HCT116 (cell line): ENCODE results near the gene INTS2. TPM values are rescaled to one million over a fixed set of nuclear protein-coding genes. Genes with fewer than 3 reads are reported as not detected.

Source experiments
- ATAC-seq: fragments of 200-7000 bp; cut with Tn5 transposase; 2 replicates; pipeline ENCODE4 v1.9.1; 2020; ENCODE audit warnings: mild to moderate bottlenecking, moderate library complexity
- BruUV-seq: library from RNA; stranded (reverse); fragments of 400-500 nt; replicated peaks from 2 replicates; lab custom pipeline; 2021; lab: Mats Ljungman, UMichigan
- CTCF ChIA-PET: fragments of 300-600 bp; sonication (Branson Sonifier 250); formaldehyde crosslinking; loops from one replicate; lab custom pipeline; 2021; ENCODE audit warnings: antibody characterized with exemption; lab: Charles Lee
- POLR2A ChIA-PET: fragments of 300-600, 350-600 bp; sonication (Branson Sonifier 250); formaldehyde crosslinking; loops from one replicate; lab custom pipeline; 2021; ENCODE audit warnings: antibody characterized with exemption; lab: Charles Lee
- RAD21 ChIA-PET, 2 experiments: fragments of 300-600 bp; sonication (Branson Sonifier 250); formaldehyde crosslinking; loops; one replicate each; lab custom pipeline; 2023; ENCODE audit warnings: low total read pairs in 2 of 2; ENCODE audit not compliant: uncharacterized antibody in 2 of 2, unreplicated experiment in 2 of 2, low non-redundant PET in 1 of 2; lab: Charles Lee
- DNase-seq: peaks from one replicate; pipeline ENCODE4 v3.0.0-alpha.2; 2010; ENCODE audit warnings: low read depth, low spot score
- H2AFZ ChIP-seq: fragments of 200-600 bp; shearing (Covaris generic), sonication (generic); 2 replicates; pipeline ENCODE4 v1.6.1; 2017; ENCODE audit warnings: low read depth, mixed run types, mixed read lengths, antibody characterized with exemption, low read length; ENCODE audit not compliant: poor library complexity, severe bottlenecking
- H3K27ac ChIP-seq: 2 replicates; pipeline ENCODE4 v1.5.1; 2012; ENCODE audit warnings: low read depth, low read length
- H3K27me3 ChIP-seq: fragments of 200-600 bp; sonication (generic); 2 replicates; pipeline ENCODE4 v1.6.1; 2016; ENCODE audit warnings: mixed run types, low read length, mixed read lengths; ENCODE audit not compliant: insufficient read depth
- H3K36me3 ChIP-seq, 2 experiments: fragments of 200-500 bp in 1 of 2; fragments of 200-600 bp in 1 of 2; sonication (Bioruptor generic) in 1 of 2; sonication (generic) in 1 of 2; 2 replicates each; pipeline versions ENCODE4 v1.5.1 to v1.6.1; 2014 to 2016; ENCODE audit warnings: low read length in 2 of 2, inconsistent platforms in 1 of 2, mixed read lengths in 1 of 2, mixed run types in 1 of 2; ENCODE audit not compliant: insufficient read depth in 2 of 2, control insufficient read depth in 1 of 2
- H3K4me1 ChIP-seq, 2 experiments: fragments of 200-600 bp in 1 of 2; sonication (generic) in 1 of 2; 2 replicates each; pipeline versions ENCODE4 v1.5.1 to v1.6.1; 2012 to 2017; ENCODE audit warnings: low read length in 2 of 2, inconsistent platforms in 1 of 2, mild to moderate bottlenecking in 1 of 2, mixed read lengths in 1 of 2, mixed run types in 1 of 2, moderate library complexity in 1 of 2; ENCODE audit not compliant: insufficient read depth in 2 of 2, control insufficient read depth in 1 of 2
- H3K4me2 ChIP-seq: fragments of 200-600 bp; sonication (generic); 2 replicates; pipeline ENCODE4 v1.6.1; 2017; ENCODE audit warnings: mixed run types, low read length, mixed read lengths
- H3K4me3 ChIP-seq, 2 experiments: fragments of 200-600 bp in 1 of 2; sonication (generic) in 1 of 2; replicated peaks in 1 of 2; 2 replicates each; pipeline ENCODE4 v1.5.1; 2011 to 2016; ENCODE audit warnings: low read length in 2 of 2, control low read depth in 1 of 2, low read depth in 1 of 2, mild to moderate bottlenecking in 1 of 2, mixed read lengths in 1 of 2, mixed run types in 1 of 2
- H3K79me2 ChIP-seq: fragments of 200-600 bp; sonication (generic); 2 replicates; pipeline ENCODE4 v1.6.1; 2017; ENCODE audit warnings: mild to moderate bottlenecking, mixed run types, low read length, moderate library complexity, mixed read lengths; ENCODE audit not compliant: insufficient read depth
- H3K9ac ChIP-seq: fragments of 200-600 bp; sonication (generic); 2 replicates; pipeline ENCODE4 v1.6.1; 2016; ENCODE audit warnings: low read length, mixed read lengths
- H3K9me2 ChIP-seq: fragments of 200-600 bp; sonication (generic), shearing (Covaris generic); 2 replicates; pipeline ENCODE4 v1.6.1; 2017; ENCODE audit warnings: mixed run types, mild to moderate bottlenecking, moderate library complexity; ENCODE audit not compliant: insufficient read depth
- H3K9me3 ChIP-seq, 2 experiments: fragments of 200-500 bp in 1 of 2; fragments of 200-600 bp in 1 of 2; sonication (Bioruptor generic) in 1 of 2; sonication (generic) in 1 of 2; 2 replicates each; pipeline ENCODE4 v1.6.1; 2014 to 2017; ENCODE audit warnings: low read length in 2 of 2, mixed read lengths in 2 of 2, inconsistent platforms in 1 of 2, low read depth in 1 of 2, mild to moderate bottlenecking in 1 of 2, mixed run types in 1 of 2, moderate library complexity in 1 of 2; ENCODE audit not compliant: control insufficient read depth in 1 of 2, insufficient read depth in 1 of 2
- H4K20me1 ChIP-seq: fragments of 200-600 bp; sonication (generic), shearing (Covaris generic); 2 replicates; pipeline ENCODE4 v1.6.1; 2017; ENCODE audit warnings: mixed run types, mild to moderate bottlenecking, moderate library complexity; ENCODE audit not compliant: insufficient read depth
- CBX3 ChIP-seq: IDR thresholded peaks from 2 replicates; pipeline ENCODE4 v1.6.1; 2012; ENCODE audit warnings: low read depth
- CTCF ChIP-seq, 3 experiments: fragments of 200-600 bp in 1 of 3; sonication (generic) in 1 of 3; IDR thresholded peaks in 2 of 3; conservative IDR thresholded peaks in 1 of 3; 2 replicates each; pipeline ENCODE4 v1.5.1; 2012 to 2017; ENCODE audit warnings: low read depth in 2 of 3, low read length in 2 of 3, antibody characterized with exemption in 1 of 3, borderline replicate concordance in 1 of 3, control low read depth in 1 of 3, mild to moderate bottlenecking in 1 of 3, mixed read lengths in 1 of 3, mixed run types in 1 of 3, moderate library complexity in 1 of 3; ENCODE audit not compliant: insufficient read depth in 1 of 3
- EZH2 ChIP-seq: fragments of 200-600 bp; sonication (generic); IDR thresholded peaks from 2 replicates; pipeline ENCODE4 v1.6.1; 2017; ENCODE audit warnings: antibody characterized with exemption, mixed run types
- EZH2phosphoT487 ChIP-seq: fragments of 200-600 bp; IDR thresholded peaks from 2 replicates; pipeline ENCODE4 v1.6.1; 2018; ENCODE audit warnings: antibody characterized with exemption, borderline replicate concordance
- RAD21 ChIP-seq: IDR thresholded peaks from 2 replicates; pipeline ENCODE4 v1.6.1; 2012; ENCODE audit warnings: low read depth, mild to moderate bottlenecking
- SIN3A ChIP-seq: IDR thresholded peaks from 2 replicates; pipeline ENCODE4 v1.6.1; 2012; ENCODE audit warnings: low read depth
- SP1 ChIP-seq: IDR thresholded peaks from 2 replicates; pipeline ENCODE4 v1.6.1; 2012; ENCODE audit warnings: low read depth
- SRF ChIP-seq: IDR thresholded peaks from 2 replicates; pipeline ENCODE4 v1.6.1; 2012; ENCODE audit warnings: low read depth
- TCF7L2 ChIP-seq: IDR thresholded peaks from 2 replicates; pipeline ENCODE4 v1.7.0; 2011; ENCODE audit warnings: borderline replicate concordance, inconsistent platforms; ENCODE audit not compliant: insufficient read depth, insufficient read length; ENCODE audit errors: extremely low read depth
- ZBTB33 ChIP-seq: IDR thresholded peaks from 2 replicates; pipeline ENCODE4 v1.6.1; 2011; ENCODE audit warnings: mild to moderate bottlenecking, low read length, moderate library complexity; ENCODE audit not compliant: insufficient replicate concordance; ENCODE audit errors: extremely low read depth
- ZNF274 ChIP-seq: fragments of 200-500 bp; sonication (Bioruptor generic); IDR thresholded peaks from 2 replicates; pipeline ENCODE4 v1.6.1; 2014; ENCODE audit warnings: mild to moderate bottlenecking, low read depth, low read length, inconsistent platforms
- intact Hi-C: fragments of 100-400 bp; cut with micrococcal nuclease; formaldehyde crosslinking; loops from 2 replicates; pipeline ENCODE4 v1.10.0; 2022
- total RNA-seq: library from RNA; stranded (reverse); gene quantifications from one replicate; pipeline ENCODE4 v1.2.1, GENCODE V29; 2021; ENCODE audit not compliant: unreplicated experiment

Gene INTS2
- total RNA-seq, 1 experiment from 2014 or later: 40.5 TPM

- H3K9me3 ChIP-seq: no peaks in the 10 kb centered on the region
- H3K4me3 ChIP-seq: no peak overlapping the region
- no peaks in the 10 kb centered on the region for H4K20me1 ChIP-seq
- peaks cover 37% of the 10 kb centered on the region for H3K79me2 ChIP-seq
- no peak overlapping the region for H3K9ac ChIP-seq
- ChIA-PET POLR2A (no interaction called here), RAD21 (no interaction called here), CTCF (no interaction called here)
- intact Hi-C loops: no loop called here
- no peak overlapping the region for H3K4me2 ChIP-seq
- peaks cover 43 to 64% of the 10 kb centered on the region in 2 experiments for H3K36me3 ChIP-seq
- no peak for ATAC-seq
- no peak overlapping the region for H2AFZ ChIP-seq
- no peak for TF ChIP-seq CTCF (IDR thresholded peaks at IDR 0.05 in 2 of 3, conservative IDR thresholded peaks at IDR 0.05 in 1 of 3; ENCODE audit: borderline replicate concordance in 1 of 3, insufficient read depth in 1 of 3, low read depth in 2 of 3, low read length in 2 of 3)
- TF ChIP-seq RAD21: no peak
- TF ChIP-seq ZNF274: no peak
- TF ChIP-seq EZH2phosphoT487: no peak
- TF ChIP-seq ZBTB33: no peak
- TF ChIP-seq CBX3: no peak
- no peak for TF ChIP-seq TCF7L2
- TF ChIP-seq SP1: no peak
- no peak for TF ChIP-seq EZH2
- no peak for TF ChIP-seq SRF
- TF ChIP-seq SIN3A: no peak
- no peaks in the 10 kb centered on the region for H3K4me1 ChIP-seq
- no peak for DNase-seq
- no peak overlapping the region for H3K27ac ChIP-seq
- no peaks in the 10 kb centered on the region for H3K27me3 ChIP-seq
- no TSS peak for BruUV-seq
- H3K9me2 ChIP-seq: no peaks in the 10 kb centered on the region
Observed at GRCh38 chr17:61968757-61969156, 41.0 kb upstream of the INTS2 start.
